CD4-positive, alpha-beta memory T cell (primary cell): Measurements from ENCODE around the gene SOHLH1. TPM values are rescaled to one million over a fixed set of nuclear protein-coding genes. Genes with fewer than 3 reads are reported as not detected.

Experiments
- CTCF ChIA-PET: fragments of 350-600 bp; sonication (Branson Sonifier 250); formaldehyde crosslinking; loops from one replicate; lab custom pipeline; 2021; ENCODE audit warnings: inconsistent platforms; ENCODE audit not compliant: partially characterized antibody; lab: Charles Lee
- POLR2A ChIA-PET: fragments of 350-600 bp; sonication (Branson Sonifier 250); formaldehyde crosslinking; loops from one replicate; lab custom pipeline; 2021; ENCODE audit not compliant: partially characterized antibody; lab: Charles Lee
- DNase-seq, 5 donors: peaks; one replicate each; pipeline versions ENCODE4 v3.0.0 to v3.0.0-alpha.2; 2020 to 2022; ENCODE audit warnings: mixed read lengths in 1 of 5
- H3K27ac ChIP-seq: one replicate; pipeline ENCODE4 v1.7.0; 2013; ENCODE audit warnings: low read depth, low read length
- H3K27me3 ChIP-seq: 2 replicates; pipeline ENCODE4 v1.7.0; 2013; ENCODE audit warnings: mild to moderate bottlenecking, low read length, moderate library complexity; ENCODE audit not compliant: insufficient read depth
- H3K36me3 ChIP-seq: 2 replicates; pipeline ENCODE4 v1.7.0; 2013; ENCODE audit warnings: mild to moderate bottlenecking, low read length, moderate library complexity; ENCODE audit not compliant: insufficient read depth
- H3K4me1 ChIP-seq: 2 replicates; pipeline ENCODE4 v1.7.0; 2013; ENCODE audit warnings: mild to moderate bottlenecking, low read length, moderate library complexity; ENCODE audit not compliant: insufficient read depth
- H3K4me3 ChIP-seq, 2 donors: one replicate each; pipeline ENCODE4 v1.7.0; 2013; ENCODE audit warnings: low read length in 2 of 2, mild to moderate bottlenecking in 1 of 2
- H3K9me3 ChIP-seq, 2 donors: one replicate each; pipeline ENCODE4 v1.7.0; 2013; ENCODE audit warnings: low read length in 2 of 2, control low read depth in 1 of 2; ENCODE audit not compliant: control insufficient read depth in 1 of 2
- H3K27ac Mint-ChIP-seq, 7 donors: one replicate each; pipeline ENCODE4 v1.8.0; 2020 to 2021; ENCODE audit warnings: mixed read lengths in 7 of 7, mild to moderate bottlenecking in 6 of 7, inconsistent platforms in 3 of 7, moderate library complexity in 3 of 7
- H3K27me3 Mint-ChIP-seq, 2 donors: one replicate each; pipeline ENCODE4 v1.8.0; 2020 to 2021; ENCODE audit warnings: mixed read lengths in 2 of 2
- H3K36me3 Mint-ChIP-seq, 2 donors: one replicate each; pipeline ENCODE4 v1.8.0; 2020 to 2021; ENCODE audit warnings: mixed read lengths in 2 of 2, inconsistent platforms in 1 of 2, mild to moderate bottlenecking in 1 of 2
- H3K4me1 Mint-ChIP-seq, 4 donors: one replicate each; pipeline ENCODE4 v1.8.0; 2020 to 2021; ENCODE audit warnings: mixed read lengths in 4 of 4, mild to moderate bottlenecking in 1 of 4
- H3K4me3 Mint-ChIP-seq, 8 donors: one replicate each; pipeline ENCODE4 v1.8.0; 2020 to 2021; ENCODE audit warnings: mixed read lengths in 8 of 8, mild to moderate bottlenecking in 7 of 8, moderate library complexity in 6 of 8, inconsistent platforms in 3 of 8
- H3K9me3 Mint-ChIP-seq, 8 donors: one replicate each; pipeline ENCODE4 v1.8.0; 2020 to 2021; ENCODE audit warnings: mixed read lengths in 8 of 8, mild to moderate bottlenecking in 5 of 8, inconsistent platforms in 3 of 8, moderate library complexity in 1 of 8
- intact Hi-C: fragments of 100-400 bp; cut with micrococcal nuclease; formaldehyde crosslinking; loops from one replicate; pipeline ENCODE4 v1.15.1; 2023
- polyA plus RNA-seq, 2 donors: library from polyadenylated mRNA; unstranded; fragments of 300-500 nt; fragmentation: Illumina TruSeq; gene quantifications; one replicate each; pipeline ENCODE4 v1.2.3, GENCODE V29; 2021
- total RNA-seq, 2 experiments: library from RNA; stranded (reverse); gene quantifications; one replicate each; pipeline ENCODE4 v1.2.3, GENCODE V29; 2021

Gene SOHLH1
- total and polyA plus RNA-seq, 4 experiments from 2014 or later, result not detected

DNA sequence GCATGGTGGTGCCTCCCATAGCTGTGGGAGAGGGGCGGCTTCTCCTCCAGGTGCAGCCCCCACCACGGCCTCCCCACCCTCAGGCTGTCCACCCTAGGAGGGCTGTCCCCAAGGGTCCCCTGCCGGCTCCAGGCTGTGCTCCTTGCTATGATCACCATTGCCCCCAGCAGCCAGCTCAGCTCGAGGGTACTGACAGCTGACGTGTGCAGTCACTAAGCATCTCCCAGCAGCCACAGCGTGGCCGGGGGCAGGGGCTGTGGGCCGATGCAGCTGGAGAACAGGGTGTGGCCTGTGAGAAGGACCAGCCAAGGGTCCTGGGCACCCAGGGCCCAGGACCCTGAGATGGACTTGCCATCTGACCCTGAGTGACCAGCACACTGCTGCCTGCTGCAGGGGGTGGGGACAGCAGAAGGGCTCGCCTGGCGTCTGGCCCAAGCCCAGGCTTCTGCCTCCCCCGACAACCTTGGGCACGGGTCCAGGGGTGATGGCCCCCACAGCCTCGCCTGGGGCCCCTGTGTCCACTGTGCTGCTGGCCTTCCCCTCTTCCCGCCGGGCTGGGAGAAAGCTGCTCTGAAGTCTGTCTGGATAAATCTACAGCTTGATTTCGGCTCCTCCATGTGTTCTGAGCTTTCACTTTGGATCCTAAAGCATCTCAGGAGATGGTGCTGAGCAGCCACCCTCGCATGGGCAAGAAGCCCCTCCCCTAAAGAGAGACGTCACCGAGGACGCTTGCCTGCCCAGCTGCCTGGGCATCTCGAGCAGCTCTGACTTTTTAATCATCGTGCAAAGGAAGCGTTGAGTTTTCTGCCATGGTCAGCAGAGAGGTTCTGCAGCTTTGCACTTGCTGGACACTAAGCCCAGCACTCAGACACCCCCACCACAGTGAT is 8.2 kb upstream of the SOHLH1 start:
- Histone ChIP-seq H3K36me3 (no peaks in the 10 kb centered on the region), H3K27ac (no peak overlapping the region), H3K27me3 (no peaks in the 10 kb centered on the region), H3K4me1 (no peaks in the 10 kb centered on the region), H3K4me3 (no peak overlapping the region), H3K9me3 (no peaks in the 10 kb centered on the region)
- H3K9me3 Mint-ChIP-seq, result no peaks in the 10 kb centered on the region
- no peak for DNase-seq
- ChIA-PET POLR2A (no interaction called here), CTCF (no interaction called here)
- no peak overlapping the region for H3K4me3 Mint-ChIP-seq
- no peaks in the 10 kb centered on the region for H3K36me3 Mint-ChIP-seq
- H3K27ac Mint-ChIP-seq, result no peak overlapping the region
- intact Hi-C loops, result no loop called here
- H3K4me1 Mint-ChIP-seq, result peaks cover 0 to 1% (median 0%) of the 10 kb centered on the region in 4 donors
- peaks cover 5 to 8% of the 10 kb centered on the region in 2 donors for H3K27me3 Mint-ChIP-seq

DNA sequence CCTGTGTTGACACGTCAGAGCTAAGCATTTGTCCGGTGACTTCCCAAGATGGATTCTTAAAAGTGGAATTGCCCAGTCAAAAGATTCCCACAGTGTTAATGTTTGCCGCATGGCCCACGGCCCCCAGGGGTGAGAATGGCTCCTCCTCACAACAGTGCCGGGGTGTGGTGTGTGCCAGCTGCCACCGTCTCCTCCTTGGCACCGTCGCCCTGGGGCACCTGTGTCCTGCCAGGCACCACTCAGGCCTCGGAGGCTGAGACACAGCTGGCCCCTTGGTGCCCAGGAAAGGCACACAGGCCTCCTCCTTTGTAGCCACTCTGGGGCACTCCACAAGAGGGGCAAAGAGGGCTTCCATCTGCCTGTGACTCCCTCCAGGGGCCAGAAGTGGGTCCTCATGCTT is 7.0 kb upstream of the SOHLH1 start:
- intact Hi-C loops, result no loop called here
- POLR2A ChIA-PET, result no interaction called here

GRCh38 chr9:135705376-135705775 is 6.1 kb upstream of the SOHLH1 start:
- Histone ChIP-seq H3K4me1 (peaks cover 4% of the 10 kb centered on the region), H3K27me3 (no peaks in the 10 kb centered on the region), H3K4me3 (no peak overlapping the region), H3K9me3 (no peaks in the 10 kb centered on the region), H3K36me3 (no peaks in the 10 kb centered on the region), H3K27ac (no peak overlapping the region)
- no peak overlapping the region for H3K27ac Mint-ChIP-seq
- H3K4me3 Mint-ChIP-seq, result no peak overlapping the region
- CTCF ChIA-PET, result interaction anchor here (1.1 to 1.4 kb wide), 3 partner anchors 8 to 11 kb away, joined by 3 to 5 read pairs (median 3); no protein-coding TSS in a partner anchor
- peaks cover 0 to 1% (median 0%) of the 10 kb centered on the region in 4 donors for H3K4me1 Mint-ChIP-seq
- no peaks in the 10 kb centered on the region for H3K36me3 Mint-ChIP-seq
- POLR2A ChIA-PET, result no interaction called here
- DNase-seq, result no peak
- no peaks in the 10 kb centered on the region for H3K9me3 Mint-ChIP-seq
- intact Hi-C loops, result no loop called here
- H3K27me3 Mint-ChIP-seq, result peaks cover 1 to 7% of the 10 kb centered on the region in 2 donors

More for the DNA sequence above, 7.0 kb upstream of the SOHLH1 start:
- H3K4me3 ChIP-seq, result no peak overlapping the region
- H3K27me3 Mint-ChIP-seq, result peaks cover 1 to 7% of the 10 kb centered on the region in 2 donors
- no peaks in the 10 kb centered on the region for H3K36me3 ChIP-seq
- H3K4me1 Mint-ChIP-seq, result peaks cover 0 to 1% (median 0%) of the 10 kb centered on the region in 4 donors
- no peak overlapping the region for H3K27ac ChIP-seq
- no peak for DNase-seq
- H3K4me1 ChIP-seq, result peaks cover 4% of the 10 kb centered on the region
- CTCF ChIA-PET, result no interaction called here
- H3K4me3 Mint-ChIP-seq, result no peak overlapping the region
- H3K36me3 Mint-ChIP-seq, result no peaks in the 10 kb centered on the region
- H3K9me3 ChIP-seq, result no peaks in the 10 kb centered on the region
- H3K9me3 Mint-ChIP-seq, result no peaks in the 10 kb centered on the region
- H3K27ac Mint-ChIP-seq, result no peak overlapping the region
- no peaks in the 10 kb centered on the region for H3K27me3 ChIP-seq

DNA sequence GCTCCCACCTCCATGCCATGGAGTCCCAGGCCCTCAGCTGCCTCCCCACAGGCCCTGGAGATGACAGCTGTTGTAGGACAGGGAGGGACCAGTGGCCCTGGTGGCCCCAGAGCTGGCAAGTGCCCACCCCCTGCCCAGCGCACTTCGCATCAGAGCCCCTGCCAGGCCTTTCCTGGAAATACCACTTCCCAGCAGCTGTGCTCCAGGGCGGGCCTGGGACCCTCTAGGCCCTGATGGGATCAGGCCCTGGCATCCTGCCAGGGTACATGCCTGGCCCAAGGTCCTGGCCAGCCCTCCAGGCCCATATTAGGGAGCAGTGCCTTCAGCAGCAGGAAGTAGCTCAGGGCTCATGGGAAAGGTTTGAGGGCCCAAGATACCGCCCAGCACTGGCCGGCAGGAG is 5.2 kb upstream of the SOHLH1 start:
- DNase-seq, result peak in 1 of 5 donors; percentile 16
- Histone ChIP-seq H3K4me3 (no peak overlapping the region), H3K9me3 (no peaks in the 10 kb centered on the region), H3K27me3 (no peaks in the 10 kb centered on the region), H3K27ac (no peak overlapping the region), H3K4me1 (peaks cover 4% of the 10 kb centered on the region), H3K36me3 (no peaks in the 10 kb centered on the region)
- H3K4me3 Mint-ChIP-seq, result no peak overlapping the region
- H3K9me3 Mint-ChIP-seq, result no peaks in the 10 kb centered on the region
- no peaks in the 10 kb centered on the region for H3K36me3 Mint-ChIP-seq
- no peak overlapping the region for H3K27ac Mint-ChIP-seq
- no peaks in the 10 kb centered on the region for H3K4me1 Mint-ChIP-seq
- CTCF ChIA-PET, result interaction anchor here (1.1 to 1.4 kb wide), 3 partner anchors 9 to 10 kb away, joined by 3 to 5 read pairs (median 3); no protein-coding TSS in a partner anchor
- intact Hi-C loops, result no loop called here
- H3K27me3 Mint-ChIP-seq, result peaks cover 1 to 7% of the 10 kb centered on the region in 2 donors
- POLR2A ChIA-PET, result no interaction called here

- H3K36me3 ChIP-seq, result no peaks in the 10 kb centered on the region
- POLR2A ChIA-PET, result no interaction called here
Observed at GRCh38 chr9:135703726-135704125, 4.4 kb upstream of the SOHLH1 start.

GRCh38 chr9:135701959-135702721 is 2.9 kb upstream of the SOHLH1 start, which contains the start of gene KCNT1:
TSS of gene KCNT1 (plus strand) at chr9:135702185. CDS start at chr9:135702259, 74 bp downstream.
- Mint-ChIP-seq H3K4me3 (no peak within 1 kb of the TSS), H3K36me3 (no peaks in the 10 kb centered on the region), H3K27ac (no peak within 1 kb of the TSS), H3K4me1 (no peaks in the 10 kb centered on the region), H3K9me3 (no peaks in the 10 kb centered on the region), H3K27me3 (peaks cover 0 to 1% of the 10 kb centered on the region in 2 donors)
- Histone ChIP-seq H3K36me3 (no peaks in the 10 kb centered on the region), H3K4me3 (no peak within 1 kb of the TSS), H3K4me1 (peaks cover 4% of the 10 kb centered on the region), H3K9me3 (no peaks in the 10 kb centered on the region), H3K27ac (no peak within 1 kb of the TSS), H3K27me3 (no peaks in the 10 kb centered on the region)
- ChIA-PET CTCF (no interaction called here), POLR2A (no interaction called here)
- intact Hi-C loops, result no loop called here
- DNase-seq, result peak in 4 of 5 donors; percentile 30 to 50 (median 33)

More at GRCh38 chr9:135703726-135704125, 4.4 kb upstream of the SOHLH1 start:
- Histone ChIP-seq H3K27ac (no peak overlapping the region), H3K27me3 (no peaks in the 10 kb centered on the region), H3K4me1 (peaks cover 4% of the 10 kb centered on the region), H3K9me3 (no peaks in the 10 kb centered on the region), H3K4me3 (no peak overlapping the region)
- Mint-ChIP-seq H3K4me3 (no peak overlapping the region), H3K27ac (no peak overlapping the region), H3K36me3 (no peaks in the 10 kb centered on the region), H3K4me1 (no peaks in the 10 kb centered on the region), H3K27me3 (peaks cover 1 to 7% of the 10 kb centered on the region in 2 donors), H3K9me3 (no peaks in the 10 kb centered on the region)
- CTCF ChIA-PET, result no interaction called here
- intact Hi-C loops, result no loop called here
- no peak for DNase-seq
